ENCODE results near the gene PLEKHA5. TPM values are rescaled to one million over a fixed set of nuclear protein-coding genes. Genes with fewer than 3 reads are reported as not detected.

PLEKHA5 gene
- total RNA-seq, 2 experiments from 2014 or later = 6.7 to 8.9 TPM

DNA sequence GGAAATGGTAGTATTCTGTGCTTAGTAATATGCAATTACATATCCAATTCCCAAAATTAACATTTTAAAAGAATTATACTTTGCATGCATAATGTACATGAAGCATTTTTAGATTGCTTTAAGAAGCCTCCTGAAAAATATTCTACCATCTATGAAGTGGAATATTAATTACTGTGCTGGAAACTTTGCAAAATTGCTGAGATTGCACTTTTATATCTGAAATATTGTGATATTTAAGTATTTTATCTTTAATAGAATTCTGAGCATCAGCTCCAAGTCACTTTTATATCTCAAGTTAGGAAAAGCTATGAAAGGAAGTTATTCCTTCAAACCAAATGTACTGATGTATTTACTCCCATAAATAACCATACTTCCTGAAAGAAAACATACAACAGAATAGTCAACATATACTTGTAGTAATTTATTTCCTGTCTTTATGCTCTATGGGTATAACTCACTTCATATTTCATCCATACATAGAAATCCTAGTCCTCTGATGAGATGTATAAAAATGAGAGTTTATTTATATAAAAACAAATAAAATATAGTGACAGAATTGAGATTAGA, 152.7 kb downstream of the PLEKHA5 start:
- Mint-ChIP-seq H3K27me3 (no peaks in the 10 kb centered on the region), H3K27ac (no peak overlapping the region), H3K36me3 (no peaks in the 10 kb centered on the region), H3K4me3 (no peak overlapping the region), H3K4me1 (no peaks in the 10 kb centered on the region), H3K9me3 (ENCODE audit: low read depth) (no peaks in the 10 kb centered on the region)
- CTCF ChIA-PET = no interaction called here
- DNase-seq (no peak), ATAC-seq (no peak)

DNA sequence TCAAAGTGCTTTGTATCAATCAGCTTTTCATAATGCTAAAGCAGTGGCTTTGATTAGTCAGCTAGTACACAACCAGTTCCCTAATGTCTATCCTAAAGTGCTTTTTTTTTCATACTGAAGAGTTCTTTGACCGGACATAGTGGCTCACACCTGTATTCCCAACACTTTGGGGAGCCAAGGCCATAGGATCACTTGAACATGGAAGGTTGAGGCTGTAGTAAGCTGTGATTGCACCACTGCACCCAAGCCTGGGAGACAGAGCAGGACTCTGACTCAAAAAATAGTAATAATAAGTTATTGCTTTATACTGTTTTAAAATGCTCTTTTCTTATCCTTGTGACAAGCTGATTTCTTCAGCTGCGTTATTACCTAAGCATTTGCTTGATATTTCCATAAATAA, 155.1 kb downstream of the PLEKHA5 start:
- DNase-seq = no peak
- Mint-ChIP-seq H3K4me3 (no peak overlapping the region), H3K36me3 (no peaks in the 10 kb centered on the region), H3K9me3 (ENCODE audit: low read depth) (no peaks in the 10 kb centered on the region), H3K27me3 (no peaks in the 10 kb centered on the region), H3K27ac (no peak overlapping the region), H3K4me1 (no peaks in the 10 kb centered on the region)
- no peak for ATAC-seq
- CTCF ChIA-PET = interaction anchor here (1.4 kb wide), 1 partner anchor 11 kb away, joined by 3 read pairs; no protein-coding TSS in a partner anchor

DNA sequence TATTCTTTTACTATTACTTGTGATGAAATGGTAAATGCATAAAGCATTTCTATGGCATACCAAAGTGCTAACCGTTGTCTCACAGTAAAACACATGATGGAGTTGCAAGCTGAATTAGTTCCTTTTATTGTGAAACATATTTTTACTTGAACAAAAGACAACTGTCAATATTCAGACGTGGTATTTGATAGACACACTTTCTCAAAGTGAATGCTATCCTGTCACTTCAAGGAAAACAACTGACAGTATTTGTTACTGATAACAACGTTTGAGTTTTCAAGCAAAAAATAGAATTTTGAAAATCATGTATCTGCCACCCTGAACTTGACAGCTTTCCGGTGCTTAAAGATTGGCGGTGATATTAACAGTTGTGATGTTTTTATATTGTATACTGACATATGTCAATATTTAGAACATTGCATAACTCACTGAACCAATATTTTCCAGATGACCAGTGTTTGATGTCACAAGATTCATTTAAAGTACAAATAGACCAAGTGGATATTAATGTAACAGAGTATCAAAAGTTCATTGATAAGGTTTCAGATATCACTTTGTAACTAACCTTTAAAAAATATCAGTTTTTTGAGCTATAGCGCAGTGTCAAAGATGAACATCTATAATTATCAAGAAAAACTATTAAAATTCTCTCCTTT, 156.4 kb downstream of the PLEKHA5 start:
- H3K4me1 Mint-ChIP-seq = no peaks in the 10 kb centered on the region
- CTCF ChIA-PET = no interaction called here
- ATAC-seq = no peak

DNA sequence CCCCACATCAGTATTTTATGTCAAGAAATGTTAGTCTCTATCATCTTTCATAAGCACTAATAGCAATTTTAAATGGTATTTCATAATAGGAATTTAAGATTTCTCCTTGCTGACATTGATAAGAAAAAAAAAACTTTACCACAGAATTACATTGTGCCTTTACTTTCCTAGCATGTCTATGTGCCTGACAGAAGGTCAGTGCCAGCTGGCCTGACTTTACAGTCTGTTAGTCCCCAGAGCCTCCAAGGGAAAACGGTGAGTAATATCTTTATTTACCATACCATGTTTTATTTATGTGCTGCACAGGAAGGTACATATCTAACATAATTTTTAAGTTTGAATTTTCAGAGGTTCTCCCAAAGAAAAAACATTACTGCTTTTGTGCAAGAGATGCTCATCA, 157.8 kb downstream of the PLEKHA5 start:
- Mint-ChIP-seq H3K36me3 (no peaks in the 10 kb centered on the region), H3K27me3 (no peaks in the 10 kb centered on the region), H3K9me3 (ENCODE audit: low read depth) (no peaks in the 10 kb centered on the region), H3K27ac (no peak overlapping the region), H3K4me3 (no peak overlapping the region), H3K4me1 (no peaks in the 10 kb centered on the region)
- ATAC-seq (no peak), DNase-seq (no peak)
- CTCF ChIA-PET = no interaction called here

More for the DNA sequence above, 156.4 kb downstream of the PLEKHA5 start:
- Mint-ChIP-seq H3K9me3 (ENCODE audit: low read depth) (no peaks in the 10 kb centered on the region), H3K36me3 (no peaks in the 10 kb centered on the region), H3K27me3 (no peaks in the 10 kb centered on the region), H3K4me3 (no peak overlapping the region), H3K27ac (no peak overlapping the region)
- DNase-seq = no peak

DNA sequence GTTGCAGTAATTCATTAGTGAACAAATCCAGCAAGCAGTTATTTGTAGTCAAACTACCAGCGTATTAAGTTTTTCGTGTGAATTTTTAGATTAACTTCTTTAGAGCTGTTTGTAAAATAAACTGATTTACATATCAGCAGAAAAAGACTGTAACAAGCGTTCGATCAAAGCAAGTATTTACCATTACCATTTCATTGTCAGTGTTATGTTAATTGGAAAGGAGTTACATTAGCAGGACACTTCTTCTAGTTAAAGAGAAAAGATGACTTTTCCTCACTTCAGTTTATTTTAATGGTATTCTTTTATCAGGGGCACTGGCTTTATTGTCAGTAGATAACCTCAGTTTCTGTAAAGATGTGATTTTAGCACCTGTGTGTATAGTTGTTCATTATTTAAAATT, 158.6 kb downstream of the PLEKHA5 start:
- Mint-ChIP-seq H3K27ac (no peak overlapping the region), H3K4me3 (no peak overlapping the region), H3K36me3 (no peaks in the 10 kb centered on the region), H3K27me3 (no peaks in the 10 kb centered on the region), H3K9me3 (ENCODE audit: low read depth) (no peaks in the 10 kb centered on the region), H3K4me1 (no peaks in the 10 kb centered on the region)
- DNase-seq (no peak), ATAC-seq (no peak)
- CTCF ChIA-PET = interaction anchor here (0.9 kb wide), 1 partner anchor 144 kb away, joined by 3 read pairs; no protein-coding TSS in a partner anchor

DNA sequence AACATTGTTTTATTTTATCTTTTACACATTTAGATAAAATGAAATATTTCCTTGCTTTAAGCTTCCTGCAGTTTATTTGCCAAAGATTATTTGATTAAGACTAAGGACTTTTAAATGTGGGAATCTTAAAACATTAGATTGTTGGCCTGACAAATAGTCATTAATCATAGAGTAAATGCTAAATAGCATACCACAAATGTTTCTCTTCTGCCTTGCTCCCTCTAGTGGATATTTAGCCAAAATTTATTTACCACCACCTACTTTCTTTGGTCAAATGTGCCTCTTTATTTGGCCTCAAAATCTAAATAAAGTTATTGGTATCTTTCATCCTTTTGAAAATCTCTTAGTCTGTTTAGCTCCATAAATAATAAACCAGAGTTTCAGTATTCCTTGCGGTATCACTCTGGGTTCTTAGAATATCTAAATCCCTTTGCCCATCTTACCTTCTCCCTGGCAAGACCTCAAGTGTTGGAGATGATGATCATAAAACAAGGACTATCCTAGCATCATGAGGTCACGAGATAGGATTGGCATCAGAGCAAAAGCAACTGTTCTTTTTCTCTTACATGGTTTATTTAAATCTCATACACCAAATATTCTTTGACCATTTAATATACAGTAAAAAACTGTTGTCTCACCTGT, 159.2 kb downstream of the PLEKHA5 start:
- Mint-ChIP-seq H3K9me3 (ENCODE audit: low read depth) (no peaks in the 10 kb centered on the region), H3K4me1 (no peaks in the 10 kb centered on the region), H3K4me3 (no peak overlapping the region), H3K27ac (no peak overlapping the region), H3K27me3 (no peaks in the 10 kb centered on the region), H3K36me3 (no peaks in the 10 kb centered on the region)
- DNase-seq (no peak), ATAC-seq (no peak)
- CTCF ChIA-PET = interaction anchor here (0.9 kb wide), 1 partner anchor 143 kb away, joined by 3 read pairs; no protein-coding TSS in a partner anchor

DNA sequence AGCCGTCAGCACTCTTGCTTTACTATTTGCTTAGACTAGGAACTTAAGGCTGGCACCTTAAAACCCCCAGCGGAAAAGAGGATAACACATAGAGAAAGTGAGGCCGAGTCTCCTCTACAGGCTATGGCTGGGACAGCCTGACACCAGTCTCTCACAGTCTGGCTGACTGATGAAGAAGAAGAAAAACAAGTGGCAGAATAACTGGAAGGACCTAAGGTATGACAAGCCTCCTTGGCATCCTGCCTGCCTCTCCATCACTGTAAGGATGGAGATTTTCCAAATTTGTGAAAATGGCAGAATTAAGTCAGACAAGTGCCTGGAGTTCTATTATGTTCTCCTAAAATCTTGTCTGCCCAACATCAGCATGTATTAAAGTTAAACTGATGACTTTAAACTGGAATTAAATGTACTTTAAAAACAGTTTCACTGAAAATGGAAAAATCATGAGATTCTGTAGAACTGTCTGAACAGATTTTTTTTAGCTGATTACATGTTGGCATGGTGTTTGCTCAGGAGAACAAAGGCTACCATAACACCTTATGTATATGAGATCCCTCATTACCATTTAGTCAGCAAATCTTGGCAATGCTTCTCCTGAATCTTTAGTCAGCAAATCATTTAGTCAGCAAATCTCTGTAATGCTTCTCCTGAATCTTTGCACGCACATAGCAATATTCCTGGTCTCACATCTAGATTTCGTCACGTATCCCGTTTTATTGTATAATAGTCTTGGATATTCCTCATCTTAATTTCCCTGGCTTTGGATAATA, 169.5 kb downstream of the PLEKHA5 start:
- no peaks in the 10 kb centered on the region for H3K36me3 Mint-ChIP-seq
- H3K27ac Mint-ChIP-seq = no peak overlapping the region
- no peaks in the 10 kb centered on the region for H3K9me3 Mint-ChIP-seq (ENCODE audit: low read depth)
- CTCF ChIA-PET = no interaction called here
- no peaks in the 10 kb centered on the region for H3K4me1 Mint-ChIP-seq
- no peak overlapping the region for H3K4me3 Mint-ChIP-seq
- ATAC-seq (no peak), DNase-seq (no peak)
- H3K27me3 Mint-ChIP-seq = no peaks in the 10 kb centered on the region

DNA sequence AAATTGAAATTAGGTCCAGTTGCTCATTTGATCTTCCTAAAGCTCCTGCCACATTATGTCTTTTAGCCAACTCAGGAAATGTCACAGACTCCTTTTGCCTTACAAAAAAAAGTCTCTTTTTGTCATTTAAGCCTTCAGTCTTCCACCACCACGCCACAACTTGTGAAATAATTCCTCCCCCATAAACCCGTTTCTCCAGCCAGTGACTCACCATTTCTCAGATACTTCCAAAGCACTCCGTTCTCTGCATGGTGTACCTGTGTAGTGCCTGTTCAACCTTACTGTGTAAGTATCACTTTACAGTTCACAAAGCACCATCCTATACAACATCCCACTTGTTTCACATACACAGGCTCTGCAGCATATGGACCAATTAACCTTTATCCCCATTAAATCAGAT, 170.2 kb downstream of the PLEKHA5 start:
- CTCF ChIA-PET = no interaction called here
- no peak for DNase-seq
- H3K4me3 Mint-ChIP-seq = no peak overlapping the region

DNA sequence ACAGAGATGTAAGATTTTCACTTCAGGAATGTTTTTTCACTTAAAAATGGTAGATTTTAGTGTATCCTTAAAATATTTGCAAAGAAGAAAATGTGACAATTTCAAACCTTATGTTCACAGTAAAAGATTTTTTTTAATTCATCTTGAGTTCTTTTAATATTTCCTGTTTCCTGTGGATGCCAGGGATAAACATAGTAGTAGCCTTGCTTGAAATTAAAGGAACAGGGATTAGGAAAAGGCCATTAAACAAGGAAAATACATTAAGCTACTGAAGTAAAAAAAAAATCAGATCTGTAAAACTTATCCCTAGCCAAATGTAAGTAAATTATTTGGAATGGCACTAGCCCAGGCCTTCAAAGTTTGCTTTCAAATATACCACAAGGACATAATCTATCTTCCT, 171.7 kb downstream of the PLEKHA5 start:
- CTCF ChIA-PET = interaction anchor here (1.3 kb wide), 1 partner anchor 10 kb away, joined by 5 read pairs; no protein-coding TSS in a partner anchor
- no peaks in the 10 kb centered on the region for H3K36me3 Mint-ChIP-seq
- no peak for ATAC-seq
- no peak overlapping the region for H3K27ac Mint-ChIP-seq
- H3K27me3 Mint-ChIP-seq = no peaks in the 10 kb centered on the region
- H3K9me3 Mint-ChIP-seq (ENCODE audit: low read depth) = no peaks in the 10 kb centered on the region
- H3K4me3 Mint-ChIP-seq = no peak overlapping the region
- no peaks in the 10 kb centered on the region for H3K4me1 Mint-ChIP-seq
- no peak for DNase-seq

More for the DNA sequence above, 170.2 kb downstream of the PLEKHA5 start:
- no peak for ATAC-seq
- no peaks in the 10 kb centered on the region for H3K4me1 Mint-ChIP-seq
- H3K27me3 Mint-ChIP-seq = no peaks in the 10 kb centered on the region
- no peak overlapping the region for H3K27ac Mint-ChIP-seq
- no peaks in the 10 kb centered on the region for H3K36me3 Mint-ChIP-seq
- no peaks in the 10 kb centered on the region for H3K9me3 Mint-ChIP-seq (ENCODE audit: low read depth)

DNA sequence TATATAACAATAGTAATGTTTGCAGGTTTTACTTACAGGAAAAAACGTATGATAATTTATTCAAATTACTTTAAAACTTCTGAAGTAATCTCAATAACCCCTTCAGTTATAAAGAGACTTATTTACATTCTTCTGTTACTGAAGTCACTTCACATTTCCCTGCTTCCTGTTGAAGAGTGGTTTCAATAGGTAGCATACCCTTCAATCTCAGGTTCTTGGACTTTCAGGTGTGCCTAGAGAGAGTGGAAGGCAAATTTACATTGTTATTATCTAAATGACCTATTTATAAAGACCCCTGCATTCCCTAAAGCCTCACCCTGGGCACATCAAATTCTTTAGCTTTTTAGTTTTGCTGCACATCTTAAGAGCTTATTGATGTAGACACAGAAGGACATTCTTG, 172.2 kb downstream of the PLEKHA5 start:
- H3K27ac Mint-ChIP-seq = no peak overlapping the region
- CTCF ChIA-PET = interaction anchor here (1.3 kb wide), 1 partner anchor 11 kb away, joined by 5 read pairs; no protein-coding TSS in a partner anchor
- no peaks in the 10 kb centered on the region for H3K4me1 Mint-ChIP-seq
- no peak overlapping the region for H3K4me3 Mint-ChIP-seq
- no peaks in the 10 kb centered on the region for H3K27me3 Mint-ChIP-seq
- no peak for ATAC-seq
- no peak for DNase-seq
- no peaks in the 10 kb centered on the region for H3K9me3 Mint-ChIP-seq (ENCODE audit: low read depth)
- H3K36me3 Mint-ChIP-seq = no peaks in the 10 kb centered on the region

DNA sequence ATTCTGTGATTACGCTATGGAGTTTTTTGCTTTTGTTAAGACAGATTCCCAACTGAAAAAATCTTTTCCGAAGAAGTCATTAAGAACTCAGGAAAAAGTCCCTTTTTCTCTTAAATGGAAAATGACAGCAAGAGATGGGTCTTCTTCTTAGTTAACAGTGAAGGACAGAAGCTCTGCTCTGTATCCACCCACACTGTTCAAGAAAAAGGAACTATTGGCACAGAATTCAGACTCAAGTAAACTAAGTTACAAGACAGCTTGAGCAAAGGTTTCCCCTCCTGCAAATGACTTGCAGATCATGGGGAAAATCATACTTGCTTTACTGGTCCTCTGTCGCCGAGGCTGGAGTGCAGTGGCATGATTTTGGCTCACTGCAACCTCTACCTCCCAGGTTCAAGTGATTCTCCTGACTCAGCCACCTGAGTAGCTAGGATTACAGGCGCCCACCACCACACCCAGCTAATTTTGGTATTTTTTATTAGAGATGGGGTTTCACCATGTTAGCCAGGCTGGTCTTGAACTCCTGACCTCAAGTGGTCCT, 172.6 kb downstream of the PLEKHA5 start:
- H3K27ac Mint-ChIP-seq = no peak overlapping the region
- ATAC-seq (no peak), DNase-seq (no peak)
- H3K4me3 Mint-ChIP-seq = no peak overlapping the region
- H3K4me1 Mint-ChIP-seq = no peaks in the 10 kb centered on the region
- no peaks in the 10 kb centered on the region for H3K27me3 Mint-ChIP-seq
- CTCF ChIA-PET = interaction anchor here (1.3 kb wide), 1 partner anchor 11 kb away, joined by 5 read pairs; no protein-coding TSS in a partner anchor
- H3K9me3 Mint-ChIP-seq (ENCODE audit: low read depth) = no peaks in the 10 kb centered on the region
- no peaks in the 10 kb centered on the region for H3K36me3 Mint-ChIP-seq

DNA sequence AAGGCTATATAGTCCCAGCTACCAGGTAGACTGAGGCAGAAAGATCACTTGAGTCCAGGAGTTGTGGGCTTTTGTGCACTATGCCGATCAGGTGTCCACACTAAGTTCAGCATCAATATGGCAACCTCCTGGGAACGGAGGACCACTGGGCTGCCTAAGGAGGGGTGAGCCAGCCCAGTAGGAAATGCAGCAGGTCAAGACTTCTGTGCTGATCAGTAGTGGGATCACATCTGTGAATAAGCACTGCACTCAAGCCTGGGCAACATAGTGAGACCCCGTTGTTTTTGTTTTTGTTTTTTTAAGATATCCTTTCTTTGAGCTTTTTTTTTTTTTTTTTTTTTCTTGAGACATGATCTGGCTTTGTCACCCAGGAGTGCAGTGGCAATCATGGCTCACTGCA, 174.0 kb downstream of the PLEKHA5 start:
- DNase-seq (no peak), ATAC-seq (no peak)
- Mint-ChIP-seq H3K9me3 (ENCODE audit: low read depth) (no peaks in the 10 kb centered on the region), H3K4me1 (no peaks in the 10 kb centered on the region), H3K36me3 (no peaks in the 10 kb centered on the region), H3K27ac (no peak overlapping the region), H3K27me3 (no peaks in the 10 kb centered on the region), H3K4me3 (no peak overlapping the region)
- CTCF ChIA-PET = interaction anchor here (1.1 kb wide), 1 partner anchor 12 kb away, joined by 6 read pairs; no protein-coding TSS in a partner anchor

DNA sequence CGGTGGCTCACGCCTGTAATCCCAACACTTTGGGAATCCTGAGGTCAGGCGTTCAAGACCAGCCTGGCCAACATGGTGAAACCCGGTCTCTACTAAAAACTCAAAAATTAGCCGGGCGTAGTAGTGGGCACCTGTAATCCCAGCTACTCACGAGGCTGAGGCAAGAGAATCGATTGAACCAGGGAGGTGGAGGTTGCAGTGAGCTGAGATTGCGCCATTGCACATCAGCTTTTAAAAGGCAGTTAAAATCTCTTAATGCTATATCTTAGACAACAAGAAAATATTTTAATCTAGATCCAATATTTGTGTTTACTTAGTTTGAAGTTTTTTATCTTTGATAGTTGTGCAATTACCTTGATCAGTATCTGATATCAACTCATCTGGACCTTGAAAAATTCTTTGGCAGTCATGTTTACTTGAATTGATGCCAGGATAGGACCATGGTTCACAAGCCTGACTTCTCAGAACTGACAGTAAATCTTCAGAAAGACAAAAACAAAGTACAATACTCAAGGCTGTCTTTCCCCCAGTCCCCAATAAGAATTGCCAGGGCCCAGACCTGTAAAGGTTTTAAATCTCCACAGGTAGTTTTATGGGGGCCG, 174.7 kb downstream of the PLEKHA5 start:
- Mint-ChIP-seq H3K27ac (no peak overlapping the region), H3K27me3 (no peaks in the 10 kb centered on the region), H3K36me3 (no peaks in the 10 kb centered on the region), H3K9me3 (ENCODE audit: low read depth) (no peaks in the 10 kb centered on the region), H3K4me1 (no peaks in the 10 kb centered on the region), H3K4me3 (no peak overlapping the region)
- CTCF ChIA-PET = interaction anchor here (1.1 kb wide), 1 partner anchor 13 kb away, joined by 6 read pairs; no protein-coding TSS in a partner anchor
- DNase-seq = no peak
- ATAC-seq = no peak
